ENCODE results near the gene ENTREP3.

Gene ENTREP3

GRCh38 chr1:155256058-155256852 lies 972 bp upstream of the ENTREP3 start:
- no peak overlapping the region for H3K4me3 ChIP-seq (replicated peaks; ENCODE audit: low read depth, low read length)
- TF ChIP-seq CTCF (IDR thresholded peaks at IDR 0.05; ENCODE audit: low read length, missing control alignments): no peak
- no peak for DNase-seq (ENCODE audit: low read depth)

- no peak for DNase-seq (ENCODE audit: low read depth)
- TF ChIP-seq CTCF (IDR thresholded peaks at IDR 0.05; ENCODE audit: low read length, missing control alignments): no peak
- peak overlapping the region; percentile 78 for H3K4me3 ChIP-seq (replicated peaks; ENCODE audit: low read depth, low read length)
Observed at GRCh38 chr1:155254714-155255242, 505 bp downstream of the ENTREP3 start.

- TF ChIP-seq CTCF (IDR thresholded peaks at IDR 0.05; ENCODE audit: low read length, missing control alignments): no peak
- DNase-seq (ENCODE audit: low read depth): no peak
- H3K4me3 ChIP-seq (replicated peaks; ENCODE audit: low read depth, low read length): peak overlapping the region; percentile 78
Observed at GRCh38 chr1:155254228-155254713, 1.0 kb downstream of the ENTREP3 start.

GRCh38 chr1:155253797-155254196 lies 1.5 kb downstream of the ENTREP3 start:
- TF ChIP-seq CTCF (IDR thresholded peaks at IDR 0.05; ENCODE audit: low read length, missing control alignments): no peak
- no peak for DNase-seq (ENCODE audit: low read depth)
- peak overlapping the region; percentile 78 for H3K4me3 ChIP-seq (replicated peaks; ENCODE audit: low read depth, low read length)

- peak; percentile 10 for TF ChIP-seq CTCF (IDR thresholded peaks at IDR 0.05; ENCODE audit: low read length, missing control alignments)
- no peak for DNase-seq (ENCODE audit: low read depth)
- H3K4me3 ChIP-seq (replicated peaks; ENCODE audit: low read depth, low read length): peak overlapping the region; percentile 78
Observed at GRCh38 chr1:155253208-155253607, 2.1 kb downstream of the ENTREP3 start.

GRCh38 chr1:155251566-155251965 lies 3.7 kb downstream of the ENTREP3 start:
- no peak for DNase-seq (ENCODE audit: low read depth)
- TF ChIP-seq CTCF (IDR thresholded peaks at IDR 0.05; ENCODE audit: low read length, missing control alignments): no peak
- no peak overlapping the region for H3K4me3 ChIP-seq (replicated peaks; ENCODE audit: low read depth, low read length)
